Activated CD8-positive, alpha-beta memory T cell treated with anti-CD3 and anti-CD28 coated beads for 48 hours (primary cell): ENCODE measurements around the gene GALE.

Source experiments
- DNase-seq, 3 experiments: peaks; one replicate each; pipeline ENCODE4 v3.0.0-alpha.2; 2020; ENCODE audit warnings: low read depth in 2 of 3, low spot score in 2 of 3

GALE gene

DNA sequence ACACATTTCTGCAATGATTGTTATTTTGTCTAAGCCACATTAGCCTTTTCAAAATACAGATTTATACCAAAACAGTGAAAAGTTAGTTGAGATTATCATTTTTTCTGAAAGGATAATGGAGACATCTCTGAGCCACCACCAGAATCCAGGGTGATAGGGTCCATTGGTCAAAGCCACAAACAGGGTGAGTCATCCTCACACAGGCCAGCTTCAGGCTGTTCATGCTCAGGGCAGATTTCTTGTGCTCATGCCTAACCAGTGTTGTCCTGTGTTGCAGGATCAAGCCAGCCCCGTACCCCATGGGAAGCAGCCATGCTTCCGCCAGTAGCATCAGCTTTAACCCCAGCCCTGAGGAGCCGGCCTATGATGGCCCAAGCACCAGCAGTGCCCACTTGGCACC, 43.9 kb downstream of the GALE start:
- DNase-seq = no peak

- no peak for DNase-seq
Observed at GRCh38 chr1:23752909-23753308, 47.6 kb downstream of the GALE start.

- no peak for DNase-seq
Observed at GRCh38 chr1:23751815-23752200, 48.7 kb downstream of the GALE start.

DNA sequence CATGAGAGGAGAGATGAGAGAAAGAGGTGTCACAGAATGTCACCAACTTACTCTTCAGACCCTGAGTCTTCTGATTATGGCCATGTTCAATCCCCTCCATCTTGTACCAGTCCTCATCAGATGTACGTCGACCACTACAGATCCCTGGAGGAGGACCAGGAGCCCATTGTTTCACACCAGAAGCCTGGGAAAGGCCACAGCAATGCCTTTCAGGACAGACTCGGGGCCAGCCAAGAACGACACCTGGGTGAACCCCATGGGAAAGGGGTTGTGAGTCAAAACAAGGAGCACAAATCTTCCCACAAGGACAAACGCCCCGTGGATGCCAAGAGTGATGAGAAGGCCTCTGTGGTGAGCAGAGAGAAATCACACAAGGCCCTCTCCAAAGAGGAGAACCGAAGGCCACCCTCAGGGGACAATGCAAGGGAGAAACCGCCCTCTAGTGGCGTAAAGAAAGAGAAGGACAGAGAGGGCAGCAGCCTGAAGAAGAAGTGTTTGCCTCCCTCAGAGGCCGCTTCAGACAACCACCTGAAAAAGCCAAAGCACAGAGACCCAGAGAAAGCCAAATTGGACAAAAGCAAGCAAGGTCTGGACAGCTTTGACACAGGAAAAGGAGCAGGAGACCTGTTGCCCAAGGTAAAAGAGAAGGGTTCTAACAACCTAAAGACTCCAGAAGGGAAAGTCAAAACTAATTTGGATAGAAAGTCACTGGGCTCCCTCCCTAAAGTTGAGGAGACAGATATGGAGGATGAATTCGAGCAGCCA, 49.3 kb downstream of the GALE start:
- no peak for DNase-seq

DNA sequence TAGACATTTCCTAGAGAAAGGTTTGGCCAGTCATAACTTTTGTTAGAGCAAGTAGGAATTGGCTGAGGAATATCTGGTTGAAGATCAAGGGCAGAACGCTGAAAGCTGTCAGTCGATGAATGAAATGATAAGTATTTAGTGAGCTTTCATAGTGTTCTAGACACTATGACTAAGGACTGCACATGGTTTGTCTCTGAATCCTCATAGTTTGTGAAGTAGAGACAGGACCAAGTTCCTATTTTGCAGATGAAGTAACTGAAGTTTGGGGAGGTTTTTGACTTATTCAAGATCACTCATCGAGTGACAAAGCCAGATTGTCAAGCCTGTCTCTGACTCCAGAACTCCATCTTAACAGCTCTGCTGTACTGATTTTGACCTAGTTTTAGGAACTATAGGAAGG, 52.5 kb downstream of the GALE start:
- DNase-seq = no peak
